Stimulated activated CD8-positive, alpha-beta memory T cell treated with anti-CD3 and anti-CD28 coated beads, Interleukin-15, amount 100 ng/mL, for 24 hours (primary cell): ENCODE measurements around the gene GPATCH1.
A peak's percentile ranks its signal among the peaks of the same experiment; 100 is the strongest.
"Not testable (repeated sequence)": the region's sequence is repeated elsewhere in the genome, so short reads cannot be mapped to it uniquely, and the experiment has no call there.

Experiments used
- DNase-seq: peaks from one replicate; pipeline ENCODE4 v3.0.0-alpha.2; 2020; ENCODE audit warnings: low read depth

GPATCH1 gene

DNA sequence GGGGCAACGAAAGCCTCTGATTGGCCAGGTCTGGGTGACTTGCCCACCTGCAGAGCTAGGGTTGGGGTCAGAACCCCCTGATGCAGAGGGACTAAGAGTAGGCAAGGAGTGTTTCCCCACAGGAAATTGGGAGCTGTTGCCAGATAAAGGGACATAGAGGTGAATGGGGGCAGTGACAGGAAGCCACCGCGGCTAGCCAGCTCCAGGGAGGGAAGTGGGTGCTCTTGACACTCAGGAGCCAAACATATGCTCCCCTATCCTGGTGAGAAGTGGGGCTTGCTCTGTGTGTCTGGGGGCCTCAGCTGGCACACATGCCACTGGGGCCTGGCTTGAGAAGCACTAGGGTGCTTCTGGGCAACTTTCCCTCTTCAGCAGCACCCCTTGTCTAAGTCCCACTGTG lies 76.9 kb downstream of the GPATCH1 start:
- DNase-seq = no peak

DNA sequence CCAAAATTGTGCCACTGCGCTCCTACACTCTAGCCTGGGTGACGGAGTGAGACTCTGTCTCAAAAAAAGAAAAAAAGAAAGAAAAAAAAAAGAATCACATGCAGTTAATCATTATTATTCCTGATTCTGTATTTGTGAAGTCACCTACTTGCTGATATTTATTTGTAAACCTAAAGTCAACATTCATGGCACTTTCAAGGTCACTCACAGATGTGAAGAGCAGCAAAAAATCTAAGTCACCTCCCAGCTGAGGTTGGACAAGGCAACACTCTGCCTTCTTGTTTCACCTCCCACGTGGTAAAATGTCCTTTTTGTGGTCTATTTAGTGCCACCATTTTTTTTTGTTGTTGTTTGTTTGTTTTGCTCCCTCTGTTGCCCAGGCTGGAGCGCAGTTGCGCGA lies 77.4 kb downstream of the GPATCH1 start:
- no peak for DNase-seq

GRCh38 chr19:33159149-33159548 lies 78.2 kb downstream of the GPATCH1 start:
- no peak for DNase-seq

GRCh38 chr19:33159893-33160292 lies 78.9 kb downstream of the GPATCH1 start:
- no peak for DNase-seq

DNA sequence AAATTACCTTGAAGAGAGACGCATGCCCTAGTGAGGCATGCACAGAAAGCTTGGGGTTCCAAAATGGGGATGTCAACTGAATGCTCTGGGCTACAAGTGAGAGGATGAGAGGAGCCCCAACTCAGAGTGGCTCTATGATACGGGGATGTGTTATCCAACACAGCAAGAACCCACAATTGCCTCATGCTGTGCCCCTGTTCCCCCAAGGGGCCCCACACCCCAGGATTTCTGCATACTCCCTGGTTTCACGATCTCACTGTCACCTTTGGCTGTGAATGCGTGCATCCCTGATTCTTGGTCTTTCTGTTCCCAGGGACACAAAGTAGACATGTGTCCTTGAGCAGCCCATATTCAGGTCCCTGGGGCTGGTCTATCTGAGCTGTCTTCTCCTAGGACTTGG lies 80.2 kb downstream of the GPATCH1 start:
- no peak for DNase-seq

DNA sequence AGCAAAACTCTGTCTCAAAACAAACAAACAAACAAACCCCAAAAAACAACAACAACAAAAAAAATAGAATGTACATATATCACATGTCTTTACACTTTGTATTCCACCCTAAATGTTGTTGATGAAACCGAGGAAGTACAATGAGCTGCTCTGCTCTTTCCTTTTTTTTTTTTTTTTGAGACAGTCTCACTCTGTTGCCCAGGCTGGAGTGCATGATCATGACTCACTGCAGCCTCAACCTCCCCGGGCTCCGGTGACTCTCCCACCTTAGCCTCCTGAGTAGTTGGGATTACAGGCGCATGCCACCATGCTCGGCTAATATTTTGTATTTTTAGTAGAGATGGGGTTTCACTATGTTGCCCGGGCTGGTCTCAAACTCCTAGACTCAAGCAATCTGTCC lies 82.5 kb downstream of the GPATCH1 start:
- no peak for DNase-seq

GRCh38 chr19:33166037-33166436 lies 85.1 kb downstream of the GPATCH1 start:
- DNase-seq = not testable (repeated sequence)

- DNase-seq = no peak
Observed at GRCh38 chr19:33167438-33167837, 86.5 kb downstream of the GPATCH1 start.

- no peak for DNase-seq
Observed at GRCh38 chr19:33168528-33168927, 87.5 kb downstream of the GPATCH1 start.

DNA sequence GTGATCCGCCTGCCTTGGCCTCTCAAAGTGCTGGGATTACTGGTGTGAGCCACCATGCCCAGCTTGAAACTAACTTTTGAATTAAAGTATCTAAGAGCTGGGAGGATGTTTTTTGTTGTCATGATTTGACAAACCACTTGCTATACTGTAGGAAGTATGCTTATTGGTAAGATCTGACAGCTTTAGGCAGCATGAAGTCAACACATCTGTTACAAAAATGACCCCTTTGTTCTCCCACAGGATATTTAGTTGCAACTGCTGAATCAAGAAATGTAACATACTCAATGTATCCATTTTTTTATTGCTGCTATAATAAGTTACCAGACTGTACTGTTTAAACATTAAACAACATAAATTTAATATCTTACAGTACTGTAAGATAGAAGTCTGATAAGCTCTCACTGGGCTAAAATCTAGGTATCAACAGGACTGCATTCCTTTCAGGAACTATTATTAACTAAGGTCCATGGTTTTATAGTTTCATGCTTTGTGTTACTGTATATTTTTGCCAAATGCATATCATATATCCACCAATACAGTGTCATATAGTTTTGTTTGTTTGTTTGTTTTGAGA lies 90.3 kb downstream of the GPATCH1 start:
- DNase-seq = no peak

DNA sequence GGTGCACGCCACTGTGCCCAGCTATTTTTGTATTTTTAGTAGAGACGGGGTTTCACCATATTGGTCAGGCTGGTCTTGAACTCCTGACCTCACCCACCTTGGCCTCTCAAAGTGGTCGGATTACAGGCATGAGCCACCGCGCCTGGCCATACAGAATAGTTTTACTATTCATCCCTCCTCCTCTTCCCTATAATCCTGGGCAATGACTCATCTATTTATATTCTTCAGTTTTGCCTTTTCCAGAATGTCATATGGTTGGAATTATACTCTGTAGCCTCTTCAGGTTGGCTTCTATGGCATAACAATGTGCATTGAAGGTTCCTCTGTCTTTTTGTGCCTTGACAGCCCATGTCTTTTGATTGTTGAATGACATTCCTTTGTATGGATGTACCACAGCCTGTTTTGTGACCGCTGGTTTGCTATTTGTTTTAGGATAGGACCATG lies 91.0 kb downstream of the GPATCH1 start:
- no peak for DNase-seq

- DNase-seq = no peak
Observed at GRCh38 chr19:33174186-33174585, 93.2 kb downstream of the GPATCH1 start.

DNA sequence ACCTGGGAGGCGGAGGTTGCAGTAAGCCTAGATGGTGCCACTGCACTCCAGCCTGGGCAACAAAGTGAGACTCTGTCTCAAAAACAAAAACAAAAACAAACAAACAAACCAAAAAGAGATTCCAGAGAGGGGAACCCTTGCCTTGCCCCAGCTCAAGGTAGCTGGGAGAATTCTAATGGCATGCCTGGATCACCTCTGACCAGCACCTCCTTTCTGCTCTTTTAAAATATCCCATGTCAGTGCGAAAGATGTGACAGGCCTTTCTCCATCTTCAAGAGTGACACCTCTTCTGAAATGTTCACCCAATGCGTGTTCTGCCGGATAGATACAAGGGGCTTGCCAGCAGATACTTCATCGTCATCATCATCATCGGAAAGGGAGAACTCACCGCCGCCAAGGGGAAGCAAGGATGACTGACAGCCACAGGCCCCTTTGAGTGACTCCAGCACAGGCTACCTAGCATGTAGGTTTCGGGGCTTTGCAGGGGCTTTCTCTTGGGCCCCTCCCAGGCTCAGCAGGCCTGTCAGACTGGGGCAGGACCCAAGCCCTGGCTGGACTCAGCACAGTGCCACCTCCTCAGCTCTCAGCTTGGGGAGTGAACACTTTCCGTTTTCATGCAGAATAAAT lies 94.3 kb downstream of the GPATCH1 start:
- no peak for DNase-seq

- DNase-seq = no peak
Observed at GRCh38 chr19:33175886-33176669, 95.1 kb downstream of the GPATCH1 start.

DNA sequence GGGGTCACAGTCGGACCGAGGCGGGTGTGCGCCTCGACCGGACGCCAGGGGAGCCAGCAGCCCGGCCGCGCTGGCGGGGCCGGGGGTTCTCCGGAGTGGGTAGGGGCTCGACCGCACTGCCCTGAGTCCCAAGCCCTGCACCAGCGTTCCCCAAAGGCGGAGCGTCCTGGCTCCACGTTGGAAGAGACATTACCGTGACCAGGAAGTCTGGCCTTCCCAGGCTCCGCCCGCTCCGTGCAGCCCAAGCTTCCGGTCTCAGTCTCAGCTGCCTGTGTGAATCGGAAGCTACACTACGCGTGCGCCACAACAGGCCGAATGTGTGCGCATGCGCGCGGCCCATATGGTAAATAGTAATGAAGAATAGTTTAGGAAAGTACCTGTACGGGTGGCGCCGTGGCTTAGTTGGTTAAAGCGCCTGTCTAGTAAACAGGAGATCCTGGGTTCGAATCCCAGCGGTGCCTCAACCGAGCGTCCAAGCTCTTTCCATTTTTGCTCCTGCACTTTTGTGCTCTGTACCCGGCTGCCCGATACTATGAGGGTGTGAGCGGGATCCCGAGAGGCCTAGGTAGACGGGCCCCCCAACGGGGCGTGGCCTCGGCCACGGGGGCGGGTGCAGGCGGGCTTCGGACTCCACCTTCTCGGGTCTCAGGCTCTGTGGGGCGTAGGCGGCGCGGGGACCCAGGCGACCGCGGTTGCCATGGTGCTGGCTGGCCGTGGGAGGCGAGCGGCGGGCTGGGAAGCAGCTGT lies 95.9 kb downstream of the GPATCH1 start:
- DNase-seq = peak; percentile 92

DNA sequence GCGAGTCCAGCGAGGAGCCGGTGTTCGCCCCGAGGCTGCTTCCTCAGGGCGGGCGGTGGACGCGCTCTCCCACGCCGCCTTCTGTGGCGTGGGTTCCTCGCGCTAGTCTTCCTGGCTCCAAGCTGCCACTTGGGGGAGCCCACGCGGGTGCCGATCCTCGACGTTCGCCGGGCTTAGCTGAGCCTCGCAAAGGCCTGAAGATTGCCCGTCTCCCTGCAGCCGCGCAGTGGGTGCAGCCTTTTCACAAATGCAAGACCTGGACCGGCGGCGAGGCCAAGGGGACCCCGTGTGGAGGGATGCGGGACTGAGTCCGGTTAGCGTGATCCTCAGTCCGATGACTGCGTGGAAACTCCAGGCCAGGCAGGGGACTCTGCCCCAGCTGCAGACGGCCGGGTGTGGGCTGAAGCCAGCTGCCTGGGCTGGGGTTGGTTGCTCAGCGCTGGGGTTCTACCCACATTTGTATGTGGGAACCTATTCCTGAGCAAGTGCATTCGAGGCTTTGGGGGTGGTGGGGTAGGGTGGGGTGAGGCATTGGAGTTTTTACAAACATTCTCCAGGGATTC lies 96.5 kb downstream of the GPATCH1 start:
- DNase-seq = no peak
